Fibroblast of pulmonary artery (primary cell): ENCODE results near the gene KCNMA1.
A peak's percentile ranks its signal among the peaks of the same experiment; 100 is the strongest.

Experiments
- DNase-seq: peaks from one replicate; pipeline ENCODE4 v3.0.0-alpha.2; 2010; ENCODE audit warnings: low read depth
- H3K4me3 ChIP-seq: replicated peaks from 2 replicates; pipeline ENCODE4 v1.5.1; 2011; ENCODE audit warnings: low read depth, mild to moderate bottlenecking, control low read depth, low read length, moderate library complexity
- TF ChIP-seq, protein P1 (sequence below): IDR thresholded peaks from 2 replicates; pipeline ENCODE4 v1.5.1; 2011; ENCODE audit warnings: mild to moderate bottlenecking, control low read depth, low read length, inconsistent platforms; ENCODE audit errors: missing control alignments

KCNMA1 gene

GRCh38 chr10:77560052-77560451 is 77.6 kb downstream of the KCNMA1 start:
- DNase-seq = no peak
- TF ChIP-seq, protein P1, sequence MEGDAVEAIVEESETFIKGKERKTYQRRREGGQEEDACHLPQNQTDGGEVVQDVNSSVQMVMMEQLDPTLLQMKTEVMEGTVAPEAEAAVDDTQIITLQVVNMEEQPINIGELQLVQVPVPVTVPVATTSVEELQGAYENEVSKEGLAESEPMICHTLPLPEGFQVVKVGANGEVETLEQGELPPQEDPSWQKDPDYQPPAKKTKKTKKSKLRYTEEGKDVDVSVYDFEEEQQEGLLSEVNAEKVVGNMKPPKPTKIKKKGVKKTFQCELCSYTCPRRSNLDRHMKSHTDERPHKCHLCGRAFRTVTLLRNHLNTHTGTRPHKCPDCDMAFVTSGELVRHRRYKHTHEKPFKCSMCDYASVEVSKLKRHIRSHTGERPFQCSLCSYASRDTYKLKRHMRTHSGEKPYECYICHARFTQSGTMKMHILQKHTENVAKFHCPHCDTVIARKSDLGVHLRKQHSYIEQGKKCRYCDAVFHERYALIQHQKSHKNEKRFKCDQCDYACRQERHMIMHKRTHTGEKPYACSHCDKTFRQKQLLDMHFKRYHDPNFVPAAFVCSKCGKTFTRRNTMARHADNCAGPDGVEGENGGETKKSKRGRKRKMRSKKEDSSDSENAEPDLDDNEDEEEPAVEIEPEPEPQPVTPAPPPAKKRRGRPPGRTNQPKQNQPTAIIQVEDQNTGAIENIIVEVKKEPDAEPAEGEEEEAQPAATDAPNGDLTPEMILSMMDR = no peak

GRCh38 chr10:77556990-77557601 is 80.5 kb downstream of the KCNMA1 start:
- TF ChIP-seq, protein P1 = no peak
- DNase-seq = no peak
- H3K4me3 ChIP-seq = no peak overlapping the region

More at GRCh38 chr10:77560052-77560451, 77.6 kb downstream of the KCNMA1 start:
- H3K4me3 ChIP-seq = no peak overlapping the region

DNA sequence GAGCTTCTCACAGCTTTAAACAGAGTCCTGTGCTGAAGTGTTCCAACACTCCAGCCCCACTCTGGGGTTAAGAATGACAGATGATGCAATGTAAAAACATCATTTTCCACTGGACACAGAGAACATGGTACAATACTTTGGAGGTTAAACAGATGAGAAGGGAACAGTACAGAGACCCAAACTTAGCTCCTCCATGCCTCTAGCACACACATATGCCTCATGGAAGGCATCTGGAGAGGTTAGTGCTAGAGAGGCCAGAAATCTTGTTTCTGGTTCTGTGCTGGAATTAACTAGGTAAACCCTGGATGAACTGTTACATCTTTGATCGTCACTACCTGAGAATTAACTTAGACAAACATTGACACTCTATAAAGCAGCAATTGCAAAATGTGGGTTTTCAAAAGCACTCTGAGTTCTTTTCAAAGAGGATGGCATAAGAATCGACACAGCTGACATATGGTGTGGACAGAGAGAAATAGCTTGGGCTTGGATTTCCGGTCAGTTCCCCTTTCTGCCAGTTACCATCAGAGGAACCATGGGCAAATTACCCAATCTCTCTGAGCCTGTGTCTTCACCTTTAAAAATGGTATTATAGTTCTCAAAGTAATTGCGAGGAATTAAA is 81.9 kb downstream of the KCNMA1 start:
- H3K4me3 ChIP-seq = no peak overlapping the region
- TF ChIP-seq, protein P1 = no peak

GRCh38 chr10:77554996-77555397 is 82.6 kb downstream of the KCNMA1 start:
- H3K4me3 ChIP-seq = no peak overlapping the region
- DNase-seq = no peak
- TF ChIP-seq, protein P1 = no peak

More for the DNA sequence above, 81.9 kb downstream of the KCNMA1 start:
- DNase-seq = peak; percentile 14

DNA sequence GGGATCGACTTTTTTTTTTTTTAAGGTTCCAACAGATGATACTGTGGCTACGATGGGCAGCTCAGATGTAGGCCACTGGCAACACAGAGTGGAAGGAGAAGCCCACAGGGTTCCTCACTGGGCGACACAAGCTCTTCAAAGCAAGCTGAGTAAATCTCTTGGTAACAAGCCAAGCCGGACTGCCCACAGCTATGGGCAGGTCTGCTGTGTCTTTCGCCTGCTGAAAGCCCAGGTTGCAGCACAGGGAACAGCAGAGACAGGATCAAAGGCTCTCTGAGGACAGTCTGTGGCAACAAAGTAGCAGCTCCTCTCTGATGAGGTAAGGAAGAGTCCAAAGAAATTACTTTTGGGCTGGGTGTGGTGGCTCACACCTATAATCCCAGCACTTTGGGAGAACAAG is 83.6 kb downstream of the KCNMA1 start:
- TF ChIP-seq, protein P1 = no peak
- no peak for DNase-seq
- no peak overlapping the region for H3K4me3 ChIP-seq

DNA sequence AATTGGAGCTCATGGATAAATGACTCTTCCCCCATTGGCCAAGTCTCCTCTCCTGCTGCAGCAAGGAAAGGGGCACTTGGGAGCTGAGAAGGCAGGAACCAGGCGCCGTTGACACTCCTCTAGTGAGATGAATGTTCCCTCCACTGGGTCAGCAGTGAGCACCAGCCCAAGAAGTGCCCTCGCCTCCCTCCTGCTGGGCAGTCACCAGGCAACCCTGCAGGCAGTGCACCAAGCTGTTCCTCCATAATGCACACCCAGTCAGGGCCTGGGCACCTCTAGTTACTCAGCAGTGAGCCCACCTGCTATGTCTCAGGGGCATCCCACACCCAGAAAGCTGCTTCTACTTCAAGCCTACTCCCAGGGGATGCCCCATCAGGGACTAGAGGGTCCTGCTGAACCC is 84.3 kb downstream of the KCNMA1 start:
- no peak overlapping the region for H3K4me3 ChIP-seq
- no peak for DNase-seq
- TF ChIP-seq, protein P1 = no peak

DNA sequence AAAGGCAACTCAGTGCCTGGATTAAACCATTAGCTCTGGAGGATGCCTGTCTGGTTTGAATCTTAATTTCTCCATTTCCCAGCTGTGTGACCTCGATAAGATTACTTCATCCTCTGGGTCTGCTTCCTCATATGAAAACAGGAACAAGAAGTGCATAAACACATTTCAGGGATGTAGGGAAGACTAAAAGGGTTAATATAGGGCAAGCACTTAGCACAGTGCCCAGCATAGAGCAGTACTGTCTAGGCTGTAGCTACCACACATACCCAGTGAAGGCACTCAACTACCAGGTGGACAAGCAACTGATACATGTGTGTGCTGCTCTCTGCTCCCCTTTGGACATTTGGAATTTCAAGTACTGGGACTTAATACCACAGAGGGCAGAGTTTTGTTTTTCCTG is 85.4 kb downstream of the KCNMA1 start:
- no peak for DNase-seq
- TF ChIP-seq, protein P1 = no peak
- H3K4me3 ChIP-seq = no peak overlapping the region
